ENCODE measurements around the gene OR12D1.

Gene OR12D1

DNA sequence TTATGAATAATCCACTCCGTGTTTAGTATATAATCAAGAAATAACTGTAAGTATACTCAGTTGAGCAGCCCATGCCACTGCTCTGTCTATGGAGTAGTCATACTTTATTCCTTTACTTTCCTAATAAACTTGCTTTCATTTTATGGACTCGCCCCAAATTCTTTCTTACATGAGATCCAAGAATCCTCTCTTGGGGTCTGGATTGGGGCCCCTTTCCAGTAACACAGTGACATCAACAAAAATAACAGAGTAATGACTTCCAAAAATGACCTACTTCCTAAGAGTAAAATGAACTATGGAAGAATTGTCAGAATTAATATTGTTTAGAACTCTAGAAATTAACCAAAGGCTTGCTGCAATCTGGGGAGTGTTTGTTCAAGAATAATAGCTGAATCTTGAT is 51.1 kb downstream of the OR12D1 start:
- no peak for DNase-seq (ENCODE audit: low spot score)

DNA sequence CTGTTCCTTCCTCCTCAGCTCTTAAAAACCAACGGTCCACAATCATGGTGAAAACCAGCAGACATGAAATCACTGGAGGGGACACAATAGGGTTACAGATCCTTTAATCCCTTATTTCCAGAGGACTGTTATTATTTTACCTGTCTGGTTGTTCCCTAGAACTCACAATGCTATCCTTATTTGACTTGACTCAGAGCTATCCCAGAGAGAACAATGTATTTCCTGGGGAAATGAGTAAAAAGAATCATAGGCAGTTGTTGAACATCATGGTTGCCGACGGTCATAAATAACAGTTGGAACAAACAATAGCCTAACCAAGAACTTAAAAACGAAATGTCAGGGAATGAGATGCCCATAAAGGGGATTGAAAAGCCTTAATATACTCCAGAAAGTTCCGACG is 51.5 kb downstream of the OR12D1 start:
- DNase-seq (ENCODE audit: low spot score), result no peak
